K562 (cell line): ENCODE results near the gene RBMXL3. TPM values are rescaled to one million over a fixed set of nuclear protein-coding genes. Genes with fewer than 3 reads are reported as not detected.

Experiments
- ATAC-seq: fragments of 200-7000 bp; cut with Tn5 transposase; 3 replicates; pipeline ENCODE4 v1.9.1; 2020; ENCODE audit warnings: moderate library complexity
- BruUV-seq: library from RNA; stranded (reverse); fragments of 400-500 nt; replicated peaks from 2 replicates; lab custom pipeline; 2021; lab: Mats Ljungman, UMichigan
- CTCF ChIA-PET: fragments of 300-600 bp; formaldehyde crosslinking; extraction: SDS; loops from one replicate; lab custom pipeline; 2021; ENCODE audit warnings: low intra/inter-chr PET ratio; lab: Yijun Ruan, JAX
- POLR2A ChIA-PET: fragments of 300-600, 350-650 bp; sonication (Branson Sonifier 250); formaldehyde crosslinking; extraction: SDS; loops from one replicate; lab custom pipeline; 2021; ENCODE audit warnings: antibody characterized with exemption, inconsistent platforms; lab: Yijun Ruan, JAX
- DNase-seq, 4 experiments: peaks; one replicate each; pipeline versions ENCODE4 v3.0.0 to v3.0.0-alpha.2; 2011 to 2018; ENCODE audit warnings: low spot score in 3 of 4, mixed read lengths in 3 of 4; ENCODE audit errors: extremely low read depth in 1 of 4
- FAIRE-seq: peaks from 2 replicates; lab custom pipeline; 2011; peaks lifted over from hg19 to GRCh38; lab: Jason Lieb, UNC
- H2AFZ ChIP-seq: 2 replicates; pipeline ENCODE4 v1.6.0; 2011; ENCODE audit warnings: low read depth, low read length, control low read depth, inconsistent platforms
- H3K27ac ChIP-seq: fragments of 200-600 bp; 3 replicates; pipeline ENCODE4 v1.8.0; 2011; ENCODE audit warnings: low read depth, mild to moderate bottlenecking, control low read depth, inconsistent platforms, low read length, moderate library complexity, mixed read lengths; ENCODE audit errors: extremely low read depth
- H3K27me3 ChIP-seq, 2 experiments: fragments of 300-600 bp in 1 of 2; 2 replicates in 1 of 2; 3 replicates in 1 of 2; pipeline versions ENCODE4 v1.6.0 to v1.8.0; 2011; ENCODE audit warnings: inconsistent platforms in 2 of 2, low read length in 2 of 2, mild to moderate bottlenecking in 1 of 2, mixed read lengths in 1 of 2, moderate library complexity in 1 of 2; ENCODE audit not compliant: control insufficient read depth in 2 of 2, insufficient read depth in 2 of 2
- H3K36me3 ChIP-seq: fragments of 300-600 bp; 3 replicates; pipeline ENCODE4 v1.8.0; 2011; ENCODE audit warnings: mild to moderate bottlenecking, low read length, inconsistent platforms; ENCODE audit not compliant: control insufficient read depth, insufficient read depth
- H3K4me1 ChIP-seq, 2 experiments: fragments of 200-600 bp in 1 of 2; replicated peaks in 1 of 2; 2 replicates in 1 of 2; 3 replicates in 1 of 2; pipeline versions ENCODE4 v1.5.1 to v1.8.0; 2011; ENCODE audit warnings: inconsistent platforms in 2 of 2, low read length in 2 of 2, mild to moderate bottlenecking in 1 of 2, mixed read lengths in 1 of 2, moderate library complexity in 1 of 2; ENCODE audit not compliant: control insufficient read depth in 2 of 2, insufficient read depth in 2 of 2
- H3K4me2 ChIP-seq: 2 replicates; pipeline ENCODE4 v1.6.1; 2011; ENCODE audit warnings: low read length, control low read depth, inconsistent platforms, mixed read lengths; ENCODE audit not compliant: insufficient read depth
- H3K4me3 ChIP-seq: fragments of 200-600 bp; sonication (generic), shearing (Covaris generic); 2 replicates; pipeline ENCODE4 v1.5.1; 2016; ENCODE audit warnings: control low read depth, inconsistent platforms
- H3K79me2 ChIP-seq: fragments of 200-600 bp; 3 replicates; pipeline ENCODE4 v1.8.0; 2011; ENCODE audit warnings: low read length, inconsistent platforms; ENCODE audit not compliant: control insufficient read depth, insufficient read depth
- H3K9ac ChIP-seq, 2 experiments: 2 replicates each; pipeline versions ENCODE4 v1.6.0 to v1.6.1; 2011; ENCODE audit warnings: low read depth in 2 of 2, low read length in 2 of 2, control low read depth in 1 of 2, inconsistent platforms in 1 of 2, mild to moderate bottlenecking in 1 of 2, mixed read lengths in 1 of 2; ENCODE audit not compliant: insufficient read depth in 1 of 2
- H3K9me1 ChIP-seq: one replicate; pipeline ENCODE4 v1.6.0; 2011; ENCODE audit warnings: inconsistent platforms, mild to moderate bottlenecking, low read length, moderate library complexity; ENCODE audit not compliant: control insufficient read depth, insufficient read depth
- H3K9me3 ChIP-seq: replicated peaks from 2 replicates; pipeline ENCODE4 v1.5.1; 2011; ENCODE audit warnings: low read depth, low read length, inconsistent platforms; ENCODE audit not compliant: control insufficient read depth, insufficient read depth
- H4K20me1 ChIP-seq: replicated peaks from 2 replicates; pipeline ENCODE4 v1.6.1; 2011; ENCODE audit warnings: low read length, inconsistent platforms, mixed read lengths; ENCODE audit not compliant: control insufficient read depth, insufficient read depth
- AFF1 ChIP-seq, 2 experiments: fragments of 450-650 bp; IDR thresholded peaks; 2 replicates each; pipeline ENCODE4 v1.6.1; 2018; ENCODE audit warnings: mild to moderate bottlenecking in 2 of 2, low read depth in 1 of 2; ENCODE audit not compliant: partially characterized antibody in 2 of 2
- HEY1 ChIP-seq: fragments of 250-450 bp; sonication (Bioruptor Pico); IDR thresholded peaks from 2 replicates; pipeline ENCODE4 v1.5.0; 2020; ENCODE audit warnings: mild to moderate bottlenecking, moderate library complexity, borderline replicate concordance
- HIVEP1 ChIP-seq: fragments of 250-450 bp; sonication (Bioruptor Pico); IDR thresholded peaks from 2 replicates; pipeline ENCODE4 v1.4.0; 2020; ENCODE audit warnings: mild to moderate bottlenecking
- MITF ChIP-seq: IDR thresholded peaks from 2 replicates; pipeline ENCODE4 v1.6.1; 2014; ENCODE audit warnings: antibody characterized with exemption
- MYNN ChIP-seq, 2 experiments: sonication (generic); formaldehyde crosslinking in 1 of 2; IDR thresholded peaks; 2 replicates each; pipeline versions ENCODE4 v1.5.0 to v1.6.1; 2016 to 2020; ENCODE audit warnings: antibody characterized with exemption in 1 of 2, missing genetic modification reagents in 1 of 2
- NUFIP1 ChIP-seq: fragments of 450-650 bp; IDR thresholded peaks from 2 replicates; pipeline ENCODE4 v1.6.1; 2018; ENCODE audit not compliant: partially characterized antibody
- SNRNP70 ChIP-seq: fragments of 200-400 bp; formaldehyde crosslinking; optimal IDR thresholded peaks from 2 replicates; pipeline ENCODE3; 2017; ENCODE audit warnings: low read depth, low read length
- ZBTB17 ChIP-seq: fragments of 450-650 bp; formaldehyde crosslinking; IDR thresholded peaks from 2 replicates; pipeline ENCODE4 v1.4.0; 2020; ENCODE audit warnings: mild to moderate bottlenecking
- ZHX1 ChIP-seq: fragments of 150-350 bp; conservative IDR thresholded peaks from 2 replicates; pipeline ENCODE4 v1.6.1; 2014; ENCODE audit warnings: low read length
- ZKSCAN8 ChIP-seq: fragments of 200-800 bp; sonication (Bioruptor generic); IDR thresholded peaks from 2 replicates; pipeline ENCODE4 v1.6.1; 2016; ENCODE audit warnings: missing genetic modification characterization, missing compliant biosample characterization
- ZNF134 ChIP-seq: fragments of 250-450 bp; sonication (Bioruptor Pico); conservative IDR thresholded peaks from 2 replicates; pipeline ENCODE4 v1.4.0; 2020
- ZNF175 ChIP-seq: fragments of 200-800 bp; sonication (Bioruptor generic); IDR thresholded peaks from 2 replicates; pipeline ENCODE4 v1.6.1; 2016; ENCODE audit warnings: low read depth, mild to moderate bottlenecking, missing genetic modification characterization, missing compliant biosample characterization
- ZNF655 ChIP-seq: fragments of 250-450 bp; sonication (Bioruptor Pico); IDR thresholded peaks from 2 replicates; pipeline ENCODE4 v1.5.0; 2021
- ZNF79 ChIP-seq: fragments of 250-450 bp; sonication (Bioruptor Pico); IDR thresholded peaks from 2 replicates; pipeline ENCODE4 v1.4.0; 2020; ENCODE audit warnings: low read depth, mild to moderate bottlenecking, moderate library complexity
- WGBS: fragments of 100-300 bp; shearing (Covaris generic); methylation state at CpG from one replicate; pipeline ENCODE4 v1.1.6; 2016; ENCODE audit warnings: low coverage, mixed read lengths; ENCODE audit not compliant: insufficient coverage; ENCODE audit errors: missing lambda C conversion rate; 5-methylcytosine and 5-hydroxymethylcytosine counted together
- in situ Hi-C: fragments of 300-500 bp; cut with MboI; formaldehyde crosslinking; loops from 4 replicates; pipeline ENCODE4 v1.15.0; 2018; ENCODE audit warnings: inconsistent platforms, mixed read lengths
- intact Hi-C: fragments of 100-400 bp; cut with micrococcal nuclease; formaldehyde crosslinking; loops from 2 replicates; pipeline ENCODE4 v1.14.2; 2022
- polyA plus RNA-seq, 8 experiments: library from polyadenylated mRNA; depleted of rRNA in 4 of 8; stranded (reverse) in 5 of 8; unstranded in 3 of 8; fragments of >200 nt; fragmentation: Nextera tagmentation in 2 of 8; fragmentation: Illumina TruSeq in 1 of 8; extraction: Ambion mirVana in 2 of 8; extraction: Trizol in 1 of 8; gene quantifications; 2 replicates each; pipeline versions ENCODE4 v1.2.1 to v1.2.3, GENCODE V29; 2011 to 2014; ENCODE audit warnings: inconsistent platforms in 1 of 8, missing spikeins in 1 of 8
- total RNA-seq, 7 experiments: library from RNA; depleted of rRNA in 6 of 7; stranded (reverse); fragments of >200 nt in 6 of 7; fragmentation: Illumina TruSeq in 2 of 7; extraction: Trizol in 2 of 7; gene quantifications; 2 replicates each; pipeline versions ENCODE4 v1.2.1 to v1.2.3, GENCODE V29; 2011 to 2021; ENCODE audit warnings: low replicate concordance in 1 of 7

Gene RBMXL3
- total and polyA plus RNA-seq, 9 of the 15 experiments (the other 6 are each of a cell fraction or from before 2014, with no cell fraction given): 0.03 to 0.31 (median 0.04) TPM; not detected in 6

GRCh38 chrX:115214151-115214550 is 24.9 kb downstream of the RBMXL3 start:
- DNase-seq (no peak), ATAC-seq (no peak), FAIRE-seq (no peak)
- H3K9me3 ChIP-seq: no peaks in the 10 kb centered on the region
- no peaks in the 10 kb centered on the region for H3K79me2 ChIP-seq
- H3K27me3 ChIP-seq: no peaks in the 10 kb centered on the region
- WGBS: 0% methylated on average over 1 of the region's 1 CpG
- H3K36me3 ChIP-seq: no peaks in the 10 kb centered on the region
- BruUV-seq: no TSS peak
- no peaks in the 10 kb centered on the region for H3K4me1 ChIP-seq
- no peak overlapping the region for H3K4me3 ChIP-seq
- no peak overlapping the region for H3K9ac ChIP-seq
- POLR2A ChIA-PET: no interaction called here
- no peak overlapping the region for H2AFZ ChIP-seq
- H3K27ac ChIP-seq: no peak overlapping the region
- H3K9me1 ChIP-seq: no peaks in the 10 kb centered on the region
- intact Hi-C loops (no loop called here), in situ Hi-C loops (no loop called here)
- CTCF ChIA-PET: no interaction called here
- no peak overlapping the region for H3K4me2 ChIP-seq
- H4K20me1 ChIP-seq: no peaks in the 10 kb centered on the region
- no peak for TF ChIP-seq MITF
- TF ChIP-seq HIVEP1 (CRISPR knock-in tag): no peak
- no peak for TF ChIP-seq SNRNP70
- TF ChIP-seq MYNN (IDR thresholded peaks at IDR 0.05): no peak
- no peak for TF ChIP-seq MYNN (CRISPR knock-in tag; IDR thresholded peaks at IDR 0.05)
- TF ChIP-seq NUFIP1: no peak
- no peak for TF ChIP-seq ZBTB17 (CRISPR knock-in tag)
- TF ChIP-seq ZNF79 (CRISPR knock-in tag): no peak
- no peak for TF ChIP-seq HEY1 (CRISPR knock-in tag)
- no peak for TF ChIP-seq ZNF134 (CRISPR knock-in tag)
- no peak for TF ChIP-seq ZNF175 (CRISPR knock-in tag)
- TF ChIP-seq AFF1 (IDR thresholded peaks at IDR 0.05; ENCODE audit: low read depth in 1 of 2, partially characterized antibody in 2 of 2): no peak
- no peak for TF ChIP-seq ZKSCAN8 (CRISPR knock-in tag)
- TF ChIP-seq ZHX1: no peak
- TF ChIP-seq ZNF655: no peak
